DMS114 treated with DMSO at 0.1 percent for 48 hours (cell line): ENCODE results near the gene RNASE4.
A peak's percentile ranks its signal among the peaks of the same experiment; 100 is the strongest.
"Not testable (repeated sequence)": the region's sequence is repeated elsewhere in the genome, so short reads cannot be mapped to it uniquely, and the experiment has no call there.

Source experiments
- DNase-seq: peaks from one replicate; lab custom pipeline; 2025; ENCODE audit not compliant: unreplicated experiment; lab: John Stamatoyannopoulos, UW

The RNASE4 gene, protein sequence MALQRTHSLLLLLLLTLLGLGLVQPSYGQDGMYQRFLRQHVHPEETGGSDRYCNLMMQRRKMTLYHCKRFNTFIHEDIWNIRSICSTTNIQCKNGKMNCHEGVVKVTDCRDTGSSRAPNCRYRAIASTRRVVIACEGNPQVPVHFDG

GRCh38 chr14:20683891-20684661, at the start of gene RNASE4:
TSS of gene RNASE4 (plus strand) at chr14:20684560. CDS start at chr14:20699372, 14,812 bp downstream.
- peak; percentile 89 for DNase-seq

DNA sequence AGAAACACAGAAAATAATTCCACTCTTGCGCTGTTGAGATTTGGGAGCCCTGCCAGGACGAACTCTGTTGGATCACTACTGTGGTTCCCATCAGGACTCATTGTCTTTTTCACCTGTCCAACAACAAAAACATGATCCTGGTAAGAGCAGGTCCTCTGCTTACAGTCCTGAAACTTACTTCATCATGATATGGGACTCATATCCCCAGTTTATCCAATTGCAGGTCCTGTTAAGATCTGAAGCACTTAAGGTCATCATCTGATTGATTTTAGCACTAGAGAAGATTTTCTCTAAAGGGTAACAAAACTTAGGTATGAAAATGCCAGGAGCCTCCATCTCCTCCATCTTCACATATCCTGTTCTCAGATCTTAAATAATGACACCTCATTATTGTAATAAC, 42.8 kb upstream of the RNASE4 start, which contains the start of gene OR6S1:
Gene OR6S1 (minus strand): TSS at position 101 of the 400 bp plus-strand sequence. CDS start 0 bp downstream, at position 101.
- no peak for DNase-seq

- no peak for DNase-seq
These were observed 42.2 kb upstream of the RNASE4 start for GRCh38 chr14:20642182-20642581.

DNA sequence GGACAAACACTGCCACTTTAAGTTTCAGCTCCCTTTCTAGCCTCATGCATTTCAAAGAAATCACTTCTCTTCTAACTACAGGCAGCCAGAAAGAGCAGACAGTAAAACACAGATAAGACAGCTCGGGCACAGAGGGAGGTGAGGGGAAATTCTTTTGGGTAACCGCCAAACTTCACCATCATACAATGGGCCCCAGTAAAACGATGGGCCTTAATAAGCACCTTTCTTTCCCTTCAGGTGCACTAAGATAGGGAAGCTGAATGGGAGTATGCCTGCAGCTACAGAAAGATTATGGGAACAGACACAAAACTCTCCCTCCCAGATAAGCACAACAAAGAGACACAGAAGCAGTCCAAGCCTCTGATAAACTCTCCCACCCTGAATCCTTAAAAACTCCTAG, 41.6 kb upstream of the RNASE4 start:
- not testable (repeated sequence) for DNase-seq

DNA sequence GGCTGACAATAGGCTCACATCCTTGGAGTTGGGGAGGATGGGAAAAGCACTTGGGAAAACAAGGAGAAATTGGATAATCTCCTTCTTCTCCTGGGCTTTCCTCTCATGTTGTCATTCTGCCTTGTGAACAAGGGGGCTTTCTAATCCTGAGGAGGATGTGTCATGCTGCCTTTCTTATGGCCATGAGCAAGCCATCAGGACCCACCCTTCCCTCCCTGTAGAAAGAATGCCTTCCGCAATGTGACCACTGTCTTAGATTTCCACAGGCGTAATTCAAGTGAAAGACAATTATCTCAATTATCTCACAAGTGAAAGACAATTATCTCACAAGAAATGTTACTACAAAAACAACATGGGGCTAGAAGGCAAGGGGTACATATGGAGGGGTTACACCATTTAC, 39.8 kb upstream of the RNASE4 start:
- DNase-seq, result no peak

DNA sequence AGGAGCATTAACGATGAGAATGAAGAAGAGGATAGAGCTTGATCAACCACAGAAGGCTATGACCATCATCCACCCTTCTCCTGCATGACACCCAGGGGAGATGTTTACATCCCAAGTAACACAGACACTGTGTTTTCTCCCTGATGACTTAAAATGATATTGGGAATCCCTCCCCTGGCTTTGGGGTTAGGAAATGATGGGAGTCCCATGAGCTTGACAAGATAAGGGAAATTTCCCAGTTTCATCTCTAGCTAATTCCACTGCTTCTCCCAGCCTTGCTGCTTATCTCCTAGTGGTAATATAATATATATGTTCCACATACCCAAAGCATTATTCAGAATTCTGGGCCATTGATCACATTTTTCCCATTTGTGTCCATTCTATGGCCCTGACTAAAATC, 38.9 kb upstream of the RNASE4 start:
- DNase-seq, result no peak

DNA sequence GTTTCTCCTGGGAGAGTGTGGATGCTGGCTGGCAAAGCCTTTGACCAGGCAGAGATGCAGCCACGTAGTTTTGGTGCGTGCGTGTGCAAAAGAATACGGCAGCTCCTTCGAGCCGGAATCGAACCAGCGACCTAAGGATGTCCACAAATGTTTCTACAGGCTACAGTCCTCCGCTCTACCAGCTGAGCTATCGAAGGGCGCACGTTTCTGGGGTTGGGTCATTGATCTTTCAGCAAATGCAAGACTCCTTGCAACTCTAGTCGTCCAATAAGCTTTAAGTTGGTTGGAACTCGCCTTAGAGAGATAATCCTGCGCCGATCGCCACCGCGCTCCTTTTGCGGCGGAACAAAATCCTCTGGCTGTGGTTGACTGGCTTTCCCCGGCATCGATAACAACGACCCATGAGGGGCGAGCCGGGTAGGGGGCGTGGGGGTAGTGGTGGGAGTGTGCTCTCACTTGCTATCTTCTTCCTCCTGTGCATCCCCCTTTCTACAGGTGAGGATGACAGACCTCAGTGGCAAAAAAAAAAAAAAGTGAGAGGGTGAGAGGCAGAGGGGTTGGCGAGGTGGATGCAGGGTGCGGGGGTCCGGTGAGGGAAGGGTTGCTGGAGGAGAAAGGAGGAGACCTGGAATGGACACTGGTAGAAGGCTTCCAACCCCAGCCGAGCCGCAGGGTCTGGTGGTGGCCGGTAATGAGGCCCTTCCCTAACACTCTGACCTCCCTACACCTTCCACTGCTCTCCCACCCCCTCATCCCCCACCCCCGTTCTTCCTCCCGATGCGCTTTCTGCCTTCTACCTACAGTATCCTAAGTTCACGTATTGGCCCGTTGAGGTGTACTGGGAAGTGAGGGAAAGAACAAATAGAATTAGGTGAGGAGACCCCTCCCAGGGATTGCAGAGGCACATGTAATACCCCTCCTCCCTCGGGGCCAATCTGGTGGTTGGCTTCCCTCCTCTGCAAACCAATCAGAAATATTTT, 31.1 kb upstream of the RNASE4 start:
- no peak for DNase-seq

DNA sequence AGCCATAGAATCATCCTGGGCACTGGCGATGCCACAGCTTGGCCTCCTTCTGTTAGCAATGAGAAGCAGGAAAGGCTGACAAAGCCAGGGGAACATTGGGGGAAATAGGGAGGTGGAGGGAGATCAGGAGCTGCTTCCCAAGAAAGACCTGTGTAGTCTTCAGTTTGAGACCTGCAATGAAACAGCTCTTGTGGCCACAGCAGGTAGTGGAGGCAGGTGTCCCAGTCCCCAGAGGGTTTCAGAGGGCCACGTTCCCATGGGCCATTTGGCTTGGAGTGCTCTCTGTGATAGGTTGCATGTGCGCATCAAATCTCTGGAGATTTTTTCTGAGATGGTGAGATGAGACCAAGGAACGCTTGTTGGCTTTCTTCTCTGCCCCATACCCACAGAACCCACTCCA, 28.5 kb upstream of the RNASE4 start:
- no peak for DNase-seq

DNA sequence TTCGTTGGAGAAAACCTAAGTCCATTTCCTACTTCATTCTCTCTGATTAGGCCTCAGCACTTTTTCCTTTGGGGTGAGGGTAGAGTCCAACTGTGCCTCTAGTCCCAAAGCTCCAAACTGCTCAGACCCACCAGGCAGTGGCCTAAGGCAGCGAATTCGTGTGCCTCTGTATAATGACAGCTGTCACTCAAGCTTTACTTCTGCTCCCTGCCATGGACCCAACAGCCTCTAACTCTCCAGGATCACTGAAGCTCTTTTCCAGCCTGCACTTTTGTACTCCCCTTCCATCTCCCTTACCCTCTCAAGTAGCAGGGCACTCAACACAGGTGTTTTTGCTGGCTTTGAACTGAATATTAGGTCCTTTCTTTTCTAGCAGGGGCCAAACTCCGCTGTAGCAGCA, 28.1 kb upstream of the RNASE4 start:
- no peak for DNase-seq

GRCh38 chr14:20657216-20658211, 26.8 kb upstream of the RNASE4 start:
- DNase-seq, result no peak

DNA sequence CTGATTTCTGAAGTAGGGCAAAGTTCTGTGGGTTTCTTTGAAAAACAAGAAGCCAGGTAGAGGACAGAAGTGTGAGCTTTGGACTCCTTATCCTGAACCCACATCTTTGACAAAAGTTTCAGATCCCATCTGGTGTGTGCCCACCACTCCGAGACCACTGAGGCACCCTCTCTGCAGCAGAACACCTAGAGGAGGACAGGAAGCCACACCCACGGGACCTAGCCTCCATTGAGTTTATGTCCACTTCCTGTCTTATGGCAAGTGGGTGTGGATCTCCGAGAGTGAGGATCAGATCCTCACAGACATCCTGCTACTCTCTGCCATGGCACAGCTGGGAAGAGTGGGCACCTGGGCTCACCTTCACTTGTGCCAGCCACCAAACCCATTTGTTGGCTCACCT, 26.1 kb upstream of the RNASE4 start:
- DNase-seq, result no peak

DNA sequence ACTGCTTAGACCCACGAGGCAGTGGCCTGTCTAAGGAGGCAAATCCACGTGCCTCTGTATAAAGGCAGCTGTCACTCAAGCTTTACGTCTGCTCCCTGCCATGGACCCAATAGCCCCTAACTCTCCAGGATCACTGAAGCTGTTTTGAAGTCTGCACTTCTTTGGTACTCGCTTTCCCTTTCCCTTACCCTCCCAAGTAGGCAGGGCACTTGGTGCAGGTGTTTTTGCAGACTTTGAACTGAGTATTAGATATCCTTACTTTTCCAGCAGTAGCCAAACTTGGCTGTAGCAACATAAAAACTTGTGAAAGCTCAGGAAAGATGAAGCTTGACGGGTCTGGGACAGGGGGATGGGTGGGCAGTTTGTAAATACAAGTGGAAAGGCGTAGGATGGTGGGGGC, 25.0 kb upstream of the RNASE4 start:
- no peak for DNase-seq

- DNase-seq, result no peak
These were observed 24.5 kb upstream of the RNASE4 start for GRCh38 chr14:20659813-20660395.

DNA sequence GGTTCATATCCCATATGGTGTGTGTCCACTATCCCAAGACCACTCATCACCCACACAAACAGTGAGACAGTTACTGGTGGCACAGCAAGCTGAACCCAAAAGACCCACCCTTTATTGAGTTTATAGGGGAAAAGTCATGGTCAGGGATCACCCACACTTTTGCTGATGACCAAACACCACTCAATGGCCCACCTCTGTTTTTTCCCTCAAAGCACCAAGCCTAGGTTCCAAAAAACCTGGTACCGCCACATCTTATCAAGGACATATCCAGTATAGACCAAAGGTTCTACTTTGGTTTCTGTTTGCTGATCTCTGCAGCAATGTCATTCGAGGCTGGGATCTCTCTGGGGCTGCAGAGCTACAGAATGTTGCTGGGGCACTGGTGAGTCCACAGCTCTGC, 23.2 kb upstream of the RNASE4 start:
- DNase-seq, result no peak

- DNase-seq, result no peak
These were observed 21.2 kb upstream of the RNASE4 start for GRCh38 chr14:20662968-20663732.

DNA sequence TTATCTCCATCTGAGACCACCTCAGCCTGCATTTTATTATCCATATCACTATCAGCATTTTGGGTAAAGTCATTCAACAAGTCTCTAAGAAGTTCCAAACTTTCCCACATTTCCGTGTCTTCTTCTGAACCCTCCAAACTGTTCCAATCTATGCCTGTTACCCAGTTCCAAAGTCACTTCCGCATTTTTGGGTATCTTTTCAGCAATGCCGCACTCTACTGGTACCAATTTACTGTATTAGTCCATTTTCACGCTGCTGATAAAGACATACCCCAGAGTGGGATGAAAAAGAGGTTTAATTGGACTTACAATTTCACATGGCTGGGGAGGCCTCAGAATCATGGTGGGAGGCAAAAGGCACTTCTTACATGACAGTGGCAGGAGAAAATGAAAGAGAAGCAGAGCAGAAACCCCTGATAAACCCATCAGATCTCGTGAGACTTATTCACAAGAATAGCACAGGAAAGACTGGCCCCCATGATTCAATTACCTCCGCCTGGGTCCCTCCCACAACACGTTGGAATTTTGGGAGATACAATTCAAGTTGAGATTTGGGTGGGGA, 17.9 kb upstream of the RNASE4 start:
- not testable (repeated sequence) for DNase-seq

DNA sequence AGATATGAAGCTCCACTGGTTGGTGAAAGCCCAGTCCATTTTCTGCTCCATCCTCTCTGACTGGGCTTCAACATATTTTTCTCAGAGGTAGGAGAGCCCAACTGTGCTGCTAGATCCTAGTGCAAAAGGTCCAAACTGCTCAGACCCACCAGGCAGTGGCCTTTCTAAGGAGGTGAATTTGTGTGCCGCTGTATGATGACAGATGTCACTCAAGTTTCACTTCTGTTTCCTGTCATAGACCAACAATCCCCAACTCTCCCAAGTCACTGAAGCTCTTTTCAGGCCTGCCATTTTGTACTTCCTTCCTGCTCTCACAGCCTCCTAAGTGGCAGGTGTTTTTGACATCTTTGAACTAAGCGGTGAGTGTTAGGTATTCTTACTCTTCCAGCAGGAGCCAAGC, 16.4 kb upstream of the RNASE4 start:
- no peak for DNase-seq

DNA sequence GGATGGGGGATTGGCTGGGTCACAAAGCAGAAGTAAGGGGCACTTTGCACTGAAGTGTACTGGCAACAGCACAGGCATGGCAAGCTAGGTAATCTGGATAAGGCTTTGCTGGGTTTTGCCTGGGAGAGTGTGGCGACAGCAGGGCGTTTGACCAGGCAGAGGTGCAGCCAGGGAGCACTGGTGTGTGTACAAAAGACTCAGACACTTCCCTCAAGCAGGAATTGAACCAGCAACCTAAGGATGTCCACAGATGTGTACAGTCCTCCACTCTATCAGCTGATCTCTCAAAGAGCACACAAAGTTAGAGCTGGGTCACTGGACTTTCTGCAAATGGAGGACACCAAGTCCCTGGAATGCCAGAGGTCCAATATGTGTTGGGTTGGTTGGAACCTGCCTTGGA, 15.4 kb upstream of the RNASE4 start:
- no peak for DNase-seq
